SU-DHL-6 (cell line): ENCODE results near the gene SLC25A42.
"Not testable (repeated sequence)": the region's sequence is repeated elsewhere in the genome, so short reads cannot be mapped to it uniquely, and the experiment has no call there.

Experiments used
- EZH2phosphoT487 ChIP-seq: fragments of 200-600 bp; sonication (generic), shearing (Covaris generic); conservative IDR thresholded peaks from 2 replicates; pipeline ENCODE4 v1.6.1; 2018; ENCODE audit warnings: mild to moderate bottlenecking, antibody characterized with exemption, low read length, moderate library complexity, mixed read lengths
- TF ChIP-seq, protein P1 (sequence below): fragments of 200-600 bp; sonication (generic); IDR thresholded peaks from one replicate; pipeline ENCODE4 v1.5.1; 2017; ENCODE audit warnings: antibody characterized with exemption, mild to moderate bottlenecking, low read length, moderate library complexity; ENCODE audit not compliant: insufficient read depth, poor library complexity, severe bottlenecking

DNA sequence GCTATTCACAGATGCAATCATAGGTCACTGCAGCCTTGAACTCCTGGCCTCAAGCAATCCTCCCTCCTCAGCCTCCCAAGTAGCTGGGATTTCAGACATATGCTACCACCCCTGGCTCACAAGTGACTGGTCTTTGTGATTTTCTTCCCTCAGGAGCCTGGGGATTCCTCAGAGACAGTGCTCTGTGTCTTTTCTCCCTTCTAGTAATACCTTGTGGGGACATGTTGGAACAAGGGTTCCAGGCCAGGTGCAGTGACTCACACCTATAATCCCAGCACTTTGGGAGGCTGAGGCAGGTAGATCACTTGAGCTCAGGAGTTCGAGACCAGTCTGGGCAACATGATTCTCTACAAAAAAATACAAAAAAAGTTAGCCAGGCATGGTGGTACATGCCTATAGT is 40.4 kb upstream of the SLC25A42 start:
- TF ChIP-seq, protein P1, sequence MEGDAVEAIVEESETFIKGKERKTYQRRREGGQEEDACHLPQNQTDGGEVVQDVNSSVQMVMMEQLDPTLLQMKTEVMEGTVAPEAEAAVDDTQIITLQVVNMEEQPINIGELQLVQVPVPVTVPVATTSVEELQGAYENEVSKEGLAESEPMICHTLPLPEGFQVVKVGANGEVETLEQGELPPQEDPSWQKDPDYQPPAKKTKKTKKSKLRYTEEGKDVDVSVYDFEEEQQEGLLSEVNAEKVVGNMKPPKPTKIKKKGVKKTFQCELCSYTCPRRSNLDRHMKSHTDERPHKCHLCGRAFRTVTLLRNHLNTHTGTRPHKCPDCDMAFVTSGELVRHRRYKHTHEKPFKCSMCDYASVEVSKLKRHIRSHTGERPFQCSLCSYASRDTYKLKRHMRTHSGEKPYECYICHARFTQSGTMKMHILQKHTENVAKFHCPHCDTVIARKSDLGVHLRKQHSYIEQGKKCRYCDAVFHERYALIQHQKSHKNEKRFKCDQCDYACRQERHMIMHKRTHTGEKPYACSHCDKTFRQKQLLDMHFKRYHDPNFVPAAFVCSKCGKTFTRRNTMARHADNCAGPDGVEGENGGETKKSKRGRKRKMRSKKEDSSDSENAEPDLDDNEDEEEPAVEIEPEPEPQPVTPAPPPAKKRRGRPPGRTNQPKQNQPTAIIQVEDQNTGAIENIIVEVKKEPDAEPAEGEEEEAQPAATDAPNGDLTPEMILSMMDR = not testable (repeated sequence)
- TF ChIP-seq EZH2phosphoT487 = not testable (repeated sequence)
